Neutrophil (primary cell): Measurements from ENCODE around the gene ZFPL1.

Experiments
- H3K27ac ChIP-seq: fragments of 200-600 bp; sonication (generic); 2 replicates; pipeline ENCODE4 v1.5.1; 2016; ENCODE audit warnings: mild to moderate bottlenecking, moderate library complexity
- H3K27me3 ChIP-seq: fragments of 200-600 bp; sonication (generic); 2 replicates; pipeline ENCODE4 v1.6.0; 2016; ENCODE audit warnings: mild to moderate bottlenecking
- H3K36me3 ChIP-seq: fragments of 200-600 bp; sonication (generic); 2 replicates; pipeline ENCODE4 v1.5.1; 2017
- H3K4me1 ChIP-seq, 2 experiments: fragments of 200-600 bp in 1 of 2; sonication (generic) in 1 of 2; 1 replicate in 1 of 2; 2 replicates in 1 of 2; pipeline versions ENCODE4 v1.5.1 to v1.6.1; 2013 to 2016; ENCODE audit warnings: low read depth in 1 of 2, low read length in 1 of 2, mild to moderate bottlenecking in 1 of 2, moderate library complexity in 1 of 2; ENCODE audit not compliant: control insufficient read depth in 1 of 2, insufficient read depth in 1 of 2
- H3K4me3 ChIP-seq, 2 experiments: fragments of 200-600 bp in 1 of 2; sonication (generic) in 1 of 2; 1 replicate in 1 of 2; 2 replicates in 1 of 2; pipeline ENCODE4 v1.5.1; 2013 to 2016; ENCODE audit warnings: low read depth in 1 of 2, low read length in 1 of 2, mild to moderate bottlenecking in 1 of 2, moderate library complexity in 1 of 2
- H3K9me3 ChIP-seq: fragments of 200-600 bp; sonication (generic); 2 replicates; pipeline ENCODE4 v1.5.1; 2016
- CTCF ChIP-seq: fragments of 200-600 bp; sonication (generic); IDR thresholded peaks from 2 replicates; pipeline ENCODE4 v1.5.1; 2016; ENCODE audit warnings: antibody characterized with exemption

Gene ZFPL1

GRCh38 chr11:65134952-65135632 is 51.1 kb downstream of the ZFPL1 start:
- Histone ChIP-seq H3K27me3 (peaks cover 2% of the 10 kb centered on the region), H3K36me3 (peaks cover 27% of the 10 kb centered on the region), H3K4me1 (peaks cover 34 to 38% of the 10 kb centered on the region in 2 experiments), H3K27ac (peak overlapping the region; percentile 95), H3K4me3 (peak overlapping the region; percentile 74 to 90), H3K9me3 (no peaks in the 10 kb centered on the region)
- no peak for TF ChIP-seq CTCF

GRCh38 chr11:65135633-65136145 is 51.7 kb downstream of the ZFPL1 start:
- peaks cover 8% of the 10 kb centered on the region for H3K27me3 ChIP-seq
- peak overlapping the region; percentile 74 to 90 for H3K4me3 ChIP-seq
- H3K36me3 ChIP-seq = peaks cover 21% of the 10 kb centered on the region
- TF ChIP-seq CTCF = no peak
- peaks cover 34 to 38% of the 10 kb centered on the region in 2 experiments for H3K4me1 ChIP-seq
- H3K27ac ChIP-seq = peak overlapping the region; percentile 95
- H3K9me3 ChIP-seq = no peaks in the 10 kb centered on the region

GRCh38 chr11:65136515-65137096 is 52.6 kb downstream of the ZFPL1 start:
- no peak for TF ChIP-seq CTCF
- Histone ChIP-seq H3K27ac (no peak overlapping the region), H3K27me3 (peaks cover 10% of the 10 kb centered on the region), H3K36me3 (peaks cover 12% of the 10 kb centered on the region), H3K9me3 (no peaks in the 10 kb centered on the region), H3K4me1 (peaks cover 34 to 38% of the 10 kb centered on the region in 2 experiments), H3K4me3 (no peak overlapping the region)
